GM23338 (cell line): ENCODE results near the gene RFC1. TPM values are rescaled to one million over a fixed set of nuclear protein-coding genes. Genes with fewer than 3 reads are reported as not detected.
A peak's percentile ranks its signal among the peaks of the same experiment; 100 is the strongest.

Experiments
- ATAC-seq: fragments of 200-7000 bp; cut with Tn5 transposase; 3 replicates; pipeline ENCODE4 v1.9.1; 2020
- DNase-seq: peaks from one replicate; pipeline ENCODE4 v3.0.0-alpha.2; 2015; ENCODE audit warnings: low spot score
- H2AFZ ChIP-seq: fragments of 200-600 bp; sonication (generic); 2 replicates; pipeline ENCODE4 v1.8.0; 2016; ENCODE audit warnings: antibody characterized with exemption, mild to moderate bottlenecking, moderate library complexity
- H3F3A ChIP-seq: fragments of 200-600 bp; sonication (generic); replicated peaks from 2 replicates; pipeline ENCODE4 v1.8.0; 2017; ENCODE audit warnings: antibody characterized with exemption, mixed run types, low read depth
- H3K27ac ChIP-seq: fragments of 200-600 bp; sonication (generic); 2 replicates; pipeline ENCODE4 v1.6.1; 2016; ENCODE audit warnings: low read depth
- H3K27me3 ChIP-seq: fragments of 200-600 bp; sonication (generic); 2 replicates; pipeline ENCODE4 v1.8.0; 2016; ENCODE audit warnings: mild to moderate bottlenecking, mixed run types, moderate library complexity; ENCODE audit not compliant: insufficient read depth
- H3K36me3 ChIP-seq: fragments of 200-600 bp; sonication (generic); 2 replicates; pipeline ENCODE4 v1.8.0; 2016; ENCODE audit warnings: mild to moderate bottlenecking; ENCODE audit not compliant: insufficient read depth
- H3K4me1 ChIP-seq: fragments of 200-600 bp; sonication (generic); 2 replicates; pipeline ENCODE4 v1.8.0; 2016; ENCODE audit warnings: mild to moderate bottlenecking, moderate library complexity; ENCODE audit not compliant: insufficient read depth
- H3K4me2 ChIP-seq: fragments of 200-600 bp; sonication (generic); 2 replicates; pipeline ENCODE4 v1.7.1; 2017; ENCODE audit warnings: mixed run types
- H3K4me3 ChIP-seq: fragments of 200-600 bp; sonication (generic); 2 replicates; pipeline ENCODE4 v1.6.1; 2016; ENCODE audit warnings: mixed run types
- H3K79me2 ChIP-seq: fragments of 200-600 bp; sonication (generic); replicated peaks from 2 replicates; pipeline ENCODE4 v1.8.0; 2017; ENCODE audit warnings: mild to moderate bottlenecking; ENCODE audit not compliant: insufficient read depth
- H3K9me2 ChIP-seq: fragments of 200-600 bp; sonication (generic); 2 replicates; pipeline ENCODE4 v1.8.0; 2017; ENCODE audit not compliant: insufficient read depth
- H4K20me1 ChIP-seq: fragments of 200-600 bp; sonication (generic); replicated peaks from 2 replicates; pipeline ENCODE4 v1.8.0; 2017; ENCODE audit warnings: mild to moderate bottlenecking; ENCODE audit not compliant: insufficient read depth
- H3K27ac Mint-ChIP-seq: 2 replicates; pipeline ENCODE4 v1.8.0; 2020; ENCODE audit warnings: inconsistent platforms, mild to moderate bottlenecking, moderate library complexity, mixed read lengths
- H3K27me3 Mint-ChIP-seq: 3 replicates; pipeline ENCODE4 v1.8.0; 2022; ENCODE audit warnings: low read depth, mild to moderate bottlenecking, moderate library complexity, mixed read lengths, inconsistent platforms; ENCODE audit not compliant: insufficient read depth, poor library complexity
- H3K36me3 Mint-ChIP-seq: 3 replicates; pipeline ENCODE4 v1.8.0; 2021; ENCODE audit warnings: low read depth, mild to moderate bottlenecking, inconsistent platforms, moderate library complexity, mixed read lengths
- H3K4me1 Mint-ChIP-seq: 3 replicates; pipeline ENCODE4 v1.8.0; 2020; ENCODE audit warnings: mild to moderate bottlenecking, inconsistent platforms, mixed read lengths
- H3K4me3 Mint-ChIP-seq: 3 replicates; pipeline ENCODE4 v1.8.0; 2021; ENCODE audit warnings: moderate library complexity, mild to moderate bottlenecking, inconsistent platforms, mixed read lengths
- H3K9me3 Mint-ChIP-seq: 3 replicates; pipeline ENCODE4 v1.8.0; 2020; ENCODE audit warnings: moderate library complexity, mild to moderate bottlenecking, inconsistent platforms, mixed read lengths
- STAT1 ChIP-seq: IDR thresholded peaks from one replicate; pipeline ENCODE4 v1.6.1; 2016; ENCODE audit warnings: antibody characterized with exemption; ENCODE audit not compliant: unreplicated experiment
- ZNF114 ChIP-seq: fragments of 250-450 bp; sonication (Bioruptor Pico); IDR thresholded peaks from 2 replicates; pipeline ENCODE4 v1.5.0; 2020; ENCODE audit warnings: mild to moderate bottlenecking, moderate library complexity
- polyA plus RNA-seq: library from polyadenylated mRNA; unstranded; fragments of >200 nt; fragmentation: Nextera tagmentation; extraction: Ambion mirVana; gene quantifications from 2 replicates; pipeline ENCODE4 v1.2.1, GENCODE V29; 2016
- total RNA-seq: library from RNA; depleted of rRNA; stranded (reverse); fragments of >200 nt; shearing (Covaris generic); gene quantifications from 2 replicates; pipeline ENCODE4 v1.2.3, GENCODE V29; 2014
- TF ChIP-seq, protein P1 (sequence below): fragments of 250-450 bp; sonication (Bioruptor Pico); IDR thresholded peaks from 2 replicates; pipeline ENCODE4 v1.5.0; 2020; ENCODE audit warnings: mild to moderate bottlenecking, moderate library complexity
- TF ChIP-seq, protein P2 (sequence below): IDR thresholded peaks from 2 replicates; pipeline ENCODE4 v1.6.1; 2016; ENCODE audit warnings: antibody characterized with exemption
- TF ChIP-seq, protein P3 (sequence below), 2 experiments: fragments of 200-600 bp in 1 of 2; sonication (generic) in 1 of 2; conservative IDR thresholded peaks; 2 replicates each; pipeline versions ENCODE4 v1.5.1 to v1.6.1; 2016 to 2017; ENCODE audit warnings: antibody characterized with exemption in 2 of 2, low read depth in 2 of 2, mild to moderate bottlenecking in 2 of 2, moderate library complexity in 1 of 2

The RFC1 gene
- total and polyA plus RNA-seq, 2 experiments from 2014 or later, result 75.8 to 228 TPM

DNA sequence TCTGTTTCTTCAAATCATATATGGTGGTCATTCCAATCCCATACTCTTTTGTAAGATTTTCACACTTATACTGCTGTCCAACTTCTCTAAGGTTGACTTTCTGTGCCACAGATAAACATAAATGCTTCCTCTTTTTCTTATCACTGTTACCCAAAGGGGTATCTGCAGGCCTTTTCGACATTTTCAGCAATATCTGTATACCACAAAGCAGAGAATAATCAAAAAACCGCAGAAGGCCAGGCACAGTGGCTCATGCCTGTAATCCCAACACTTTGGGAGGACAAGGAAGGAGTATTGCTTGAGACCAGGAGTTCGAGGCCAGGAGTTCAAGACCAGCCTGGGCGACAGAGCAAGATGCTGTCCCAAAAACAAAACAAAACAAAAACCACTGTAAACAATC, 3.1 kb upstream of the RFC1 start (continued):
- TF ChIP-seq, protein P1, sequence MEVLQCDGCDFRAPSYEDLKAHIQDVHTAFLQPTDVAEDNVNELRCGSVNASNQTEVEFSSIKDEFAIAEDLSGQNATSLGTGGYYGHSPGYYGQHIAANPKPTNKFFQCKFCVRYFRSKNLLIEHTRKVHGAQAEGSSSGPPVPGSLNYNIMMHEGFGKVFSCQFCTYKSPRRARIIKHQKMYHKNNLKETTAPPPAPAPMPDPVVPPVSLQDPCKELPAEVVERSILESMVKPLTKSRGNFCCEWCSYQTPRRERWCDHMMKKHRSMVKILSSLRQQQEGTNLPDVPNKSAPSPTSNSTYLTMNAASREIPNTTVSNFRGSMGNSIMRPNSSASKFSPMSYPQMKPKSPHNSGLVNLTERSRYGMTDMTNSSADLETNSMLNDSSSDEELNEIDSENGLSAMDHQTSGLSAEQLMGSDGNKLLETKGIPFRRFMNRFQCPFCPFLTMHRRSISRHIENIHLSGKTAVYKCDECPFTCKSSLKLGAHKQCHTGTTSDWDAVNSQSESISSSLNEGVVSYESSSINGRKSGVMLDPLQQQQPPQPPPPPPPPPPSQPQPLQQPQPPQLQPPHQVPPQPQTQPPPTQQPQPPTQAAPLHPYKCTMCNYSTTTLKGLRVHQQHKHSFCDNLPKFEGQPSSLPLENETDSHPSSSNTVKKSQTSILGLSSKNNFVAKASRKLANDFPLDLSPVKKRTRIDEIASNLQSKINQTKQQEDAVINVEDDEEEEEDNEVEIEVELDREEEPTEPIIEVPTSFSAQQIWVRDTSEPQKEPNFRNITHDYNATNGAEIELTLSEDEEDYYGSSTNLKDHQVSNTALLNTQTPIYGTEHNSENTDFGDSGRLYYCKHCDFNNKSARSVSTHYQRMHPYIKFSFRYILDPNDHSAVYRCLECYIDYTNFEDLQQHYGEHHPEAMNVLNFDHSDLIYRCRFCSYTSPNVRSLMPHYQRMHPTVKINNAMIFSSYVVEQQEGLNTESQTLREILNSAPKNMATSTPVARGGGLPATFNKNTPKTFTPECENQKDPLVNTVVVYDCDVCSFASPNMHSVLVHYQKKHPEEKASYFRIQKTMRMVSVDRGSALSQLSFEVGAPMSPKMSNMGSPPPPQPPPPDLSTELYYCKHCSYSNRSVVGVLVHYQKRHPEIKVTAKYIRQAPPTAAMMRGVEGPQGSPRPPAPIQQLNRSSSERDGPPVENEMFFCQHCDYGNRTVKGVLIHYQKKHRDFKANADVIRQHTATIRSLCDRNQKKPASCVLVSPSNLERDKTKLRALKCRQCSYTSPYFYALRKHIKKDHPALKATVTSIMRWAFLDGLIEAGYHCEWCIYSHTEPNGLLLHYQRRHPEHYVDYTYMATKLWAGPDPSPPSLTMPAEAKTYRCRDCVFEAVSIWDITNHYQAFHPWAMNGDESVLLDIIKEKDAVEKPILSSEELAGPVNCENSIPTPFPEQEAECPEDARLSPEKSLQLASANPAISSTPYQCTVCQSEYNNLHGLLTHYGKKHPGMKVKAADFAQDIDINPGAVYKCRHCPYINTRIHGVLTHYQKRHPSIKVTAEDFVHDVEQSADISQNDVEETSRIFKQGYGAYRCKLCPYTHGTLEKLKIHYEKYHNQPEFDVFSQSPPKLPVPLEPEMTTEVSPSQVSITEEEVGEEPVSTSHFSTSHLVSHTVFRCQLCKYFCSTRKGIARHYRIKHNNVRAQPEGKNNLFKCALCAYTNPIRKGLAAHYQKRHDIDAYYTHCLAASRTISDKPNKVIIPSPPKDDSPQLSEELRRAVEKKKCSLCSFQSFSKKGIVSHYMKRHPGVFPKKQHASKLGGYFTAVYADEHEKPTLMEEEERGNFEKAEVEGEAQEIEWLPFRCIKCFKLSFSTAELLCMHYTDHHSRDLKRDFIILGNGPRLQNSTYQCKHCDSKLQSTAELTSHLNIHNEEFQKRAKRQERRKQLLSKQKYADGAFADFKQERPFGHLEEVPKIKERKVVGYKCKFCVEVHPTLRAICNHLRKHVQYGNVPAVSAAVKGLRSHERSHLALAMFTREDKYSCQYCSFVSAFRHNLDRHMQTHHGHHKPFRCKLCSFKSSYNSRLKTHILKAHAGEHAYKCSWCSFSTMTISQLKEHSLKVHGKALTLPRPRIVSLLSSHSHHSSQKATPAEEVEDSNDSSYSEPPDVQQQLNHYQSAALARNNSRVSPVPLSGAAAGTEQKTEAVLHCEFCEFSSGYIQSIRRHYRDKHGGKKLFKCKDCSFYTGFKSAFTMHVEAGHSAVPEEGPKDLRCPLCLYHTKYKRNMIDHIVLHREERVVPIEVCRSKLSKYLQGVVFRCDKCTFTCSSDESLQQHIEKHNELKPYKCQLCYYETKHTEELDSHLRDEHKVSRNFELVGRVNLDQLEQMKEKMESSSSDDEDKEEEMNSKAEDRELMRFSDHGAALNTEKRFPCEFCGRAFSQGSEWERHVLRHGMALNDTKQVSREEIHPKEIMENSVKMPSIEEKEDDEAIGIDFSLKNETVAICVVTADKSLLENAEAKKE (CRISPR knock-in tag), result no peak
- TF ChIP-seq, protein P2, sequence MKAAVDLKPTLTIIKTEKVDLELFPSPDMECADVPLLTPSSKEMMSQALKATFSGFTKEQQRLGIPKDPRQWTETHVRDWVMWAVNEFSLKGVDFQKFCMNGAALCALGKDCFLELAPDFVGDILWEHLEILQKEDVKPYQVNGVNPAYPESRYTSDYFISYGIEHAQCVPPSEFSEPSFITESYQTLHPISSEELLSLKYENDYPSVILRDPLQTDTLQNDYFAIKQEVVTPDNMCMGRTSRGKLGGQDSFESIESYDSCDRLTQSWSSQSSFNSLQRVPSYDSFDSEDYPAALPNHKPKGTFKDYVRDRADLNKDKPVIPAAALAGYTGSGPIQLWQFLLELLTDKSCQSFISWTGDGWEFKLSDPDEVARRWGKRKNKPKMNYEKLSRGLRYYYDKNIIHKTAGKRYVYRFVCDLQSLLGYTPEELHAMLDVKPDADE, result no peak
- TF ChIP-seq STAT1 (no peak), ZNF114 (no peak)
- TF ChIP-seq, protein P3, sequence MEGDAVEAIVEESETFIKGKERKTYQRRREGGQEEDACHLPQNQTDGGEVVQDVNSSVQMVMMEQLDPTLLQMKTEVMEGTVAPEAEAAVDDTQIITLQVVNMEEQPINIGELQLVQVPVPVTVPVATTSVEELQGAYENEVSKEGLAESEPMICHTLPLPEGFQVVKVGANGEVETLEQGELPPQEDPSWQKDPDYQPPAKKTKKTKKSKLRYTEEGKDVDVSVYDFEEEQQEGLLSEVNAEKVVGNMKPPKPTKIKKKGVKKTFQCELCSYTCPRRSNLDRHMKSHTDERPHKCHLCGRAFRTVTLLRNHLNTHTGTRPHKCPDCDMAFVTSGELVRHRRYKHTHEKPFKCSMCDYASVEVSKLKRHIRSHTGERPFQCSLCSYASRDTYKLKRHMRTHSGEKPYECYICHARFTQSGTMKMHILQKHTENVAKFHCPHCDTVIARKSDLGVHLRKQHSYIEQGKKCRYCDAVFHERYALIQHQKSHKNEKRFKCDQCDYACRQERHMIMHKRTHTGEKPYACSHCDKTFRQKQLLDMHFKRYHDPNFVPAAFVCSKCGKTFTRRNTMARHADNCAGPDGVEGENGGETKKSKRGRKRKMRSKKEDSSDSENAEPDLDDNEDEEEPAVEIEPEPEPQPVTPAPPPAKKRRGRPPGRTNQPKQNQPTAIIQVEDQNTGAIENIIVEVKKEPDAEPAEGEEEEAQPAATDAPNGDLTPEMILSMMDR (conservative IDR thresholded peaks at IDR 0.05; ENCODE audit: low read depth in 2 of 2), result no peak

DNA sequence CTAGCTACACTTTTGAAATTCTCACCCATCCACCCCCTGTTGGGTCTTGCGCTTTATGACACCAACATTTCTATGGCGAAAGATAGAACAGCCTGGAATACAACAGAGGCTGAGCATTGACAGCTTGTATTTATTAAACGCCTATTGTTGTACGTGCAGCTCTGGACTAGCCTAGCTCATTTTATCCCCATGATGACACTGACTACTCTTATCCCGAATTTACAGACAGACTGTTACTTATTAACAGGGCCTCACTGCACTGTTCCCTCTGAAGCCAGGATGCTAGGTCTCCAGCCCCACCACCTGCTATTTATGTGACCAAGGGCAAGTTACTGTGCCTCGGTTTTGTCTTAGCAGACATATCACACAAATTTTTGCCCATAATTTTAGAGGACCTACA, 1.0 kb upstream of the RFC1 start:
- no peaks in the 10 kb centered on the region for H3K36me3 ChIP-seq
- DNase-seq (no peak), ATAC-seq (no peak)
- Mint-ChIP-seq H3K27me3 (peaks cover 18% of the 10 kb centered on the region), H3K9me3 (peaks cover 24% of the 10 kb centered on the region), H3K4me3 (no peak overlapping the region), H3K36me3 (peaks cover 16% of the 10 kb centered on the region), H3K4me1 (peaks cover 9% of the 10 kb centered on the region; the same call in 2 of the 3 replicates), H3K27ac (no peak overlapping the region)
- H3K79me2 ChIP-seq, result peaks cover 39% of the 10 kb centered on the region
- H3K4me3 ChIP-seq, result peak overlapping the region; percentile 96; the same call in 1 of the 2 replicates
- 0 out of 2 replicates have a peak, but pooled peaks cover 6% of the 10 kb centered on the region for H3K9me2 ChIP-seq
- H3K27ac ChIP-seq, result no peak overlapping the region
- H3K4me1 ChIP-seq, result peaks cover 10% of the 10 kb centered on the region
- no peak overlapping the region; the same call in 1 of the 2 replicates for H3K4me2 ChIP-seq
- H3K27me3 ChIP-seq, result peaks cover 11% of the 10 kb centered on the region; the same call in 1 of the 2 replicates
- H4K20me1 ChIP-seq, result peaks cover 24% of the 10 kb centered on the region
- peak overlapping the region; percentile 98 for H2AFZ ChIP-seq
- H3F3A ChIP-seq, result 0 out of 2 replicates have a peak, but pooled peaks cover 5% of the 10 kb centered on the region
- TF ChIP-seq, protein P1 (CRISPR knock-in tag), result no peak
